ENCODE measurements around the gene B4GALNT4.
"Not testable (repeated sequence)": the region's sequence is repeated elsewhere in the genome, so short reads cannot be mapped to it uniquely, and the experiment has no call there.

Gene B4GALNT4

DNA sequence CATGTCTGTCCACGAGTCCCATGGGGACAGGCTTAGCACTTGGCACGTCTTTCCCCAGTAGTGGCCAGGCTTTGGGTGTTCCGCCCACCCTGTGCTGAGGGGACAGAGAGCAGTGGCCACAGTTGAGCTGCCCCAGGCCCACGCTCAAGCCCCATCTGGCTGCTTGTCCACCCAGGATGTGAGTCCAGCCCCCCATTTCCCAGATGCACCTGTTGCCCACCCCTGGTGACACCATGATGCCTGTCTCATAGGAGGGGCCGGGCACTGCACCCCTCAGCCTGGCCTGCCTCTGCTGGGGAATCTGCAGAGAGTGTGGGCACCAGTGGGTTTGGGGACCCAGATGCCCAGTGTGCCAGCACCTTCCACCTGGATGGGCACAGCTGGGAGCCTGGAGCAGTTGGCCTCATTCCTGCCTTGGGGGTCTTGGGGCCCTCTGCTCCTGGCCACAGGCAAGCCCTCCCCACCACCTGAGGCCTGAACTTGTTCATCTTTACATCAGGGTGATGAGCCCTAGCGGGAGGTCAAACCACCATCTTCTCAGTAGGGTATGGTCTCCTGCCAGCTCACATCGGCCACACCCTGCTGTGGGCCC, 39.8 kb downstream of the B4GALNT4 start:
- no peak for DNase-seq

DNA sequence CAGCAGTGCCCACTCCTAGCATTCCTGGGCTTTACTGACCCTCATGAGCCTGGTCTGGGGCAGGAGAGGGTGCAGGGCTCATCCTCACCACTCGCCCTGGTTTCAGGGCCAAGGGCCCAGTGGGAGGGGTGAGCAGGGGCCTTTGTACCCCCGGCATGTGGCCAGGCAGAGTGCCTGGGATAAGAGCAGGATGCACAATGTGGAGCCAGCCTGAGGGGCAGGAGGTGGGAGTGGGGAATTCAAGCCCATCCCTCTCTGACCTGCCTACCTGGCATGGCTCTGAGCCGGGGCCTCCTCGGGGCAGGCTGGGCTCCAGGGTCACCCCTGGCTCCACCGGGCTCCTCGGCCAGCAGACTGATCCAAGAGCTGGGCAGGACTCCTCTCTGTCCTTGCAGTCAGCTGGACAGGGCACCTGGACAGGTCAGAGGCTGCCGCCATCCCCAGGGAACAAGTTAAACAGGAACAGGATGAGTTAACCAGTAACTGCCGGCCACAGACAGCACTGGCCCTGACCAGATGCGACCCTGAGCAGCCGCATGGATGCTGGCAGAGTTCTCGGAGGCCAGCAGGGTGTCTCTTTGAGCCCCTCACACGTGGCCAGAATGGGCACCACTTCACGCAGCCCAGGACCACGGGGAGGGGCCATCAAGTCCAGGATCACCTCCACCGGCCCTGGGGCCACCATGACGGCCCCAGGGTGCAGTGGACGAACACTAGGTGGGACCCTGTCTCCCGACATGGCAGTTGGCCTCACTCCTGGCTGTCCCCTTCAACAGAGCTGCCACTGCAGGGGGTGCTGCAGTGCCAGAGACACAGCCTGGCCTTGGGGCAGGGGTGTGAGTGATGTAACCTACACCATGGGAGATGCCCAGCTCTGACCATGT, 40.5 kb downstream of the B4GALNT4 start:
- DNase-seq = no peak

DNA sequence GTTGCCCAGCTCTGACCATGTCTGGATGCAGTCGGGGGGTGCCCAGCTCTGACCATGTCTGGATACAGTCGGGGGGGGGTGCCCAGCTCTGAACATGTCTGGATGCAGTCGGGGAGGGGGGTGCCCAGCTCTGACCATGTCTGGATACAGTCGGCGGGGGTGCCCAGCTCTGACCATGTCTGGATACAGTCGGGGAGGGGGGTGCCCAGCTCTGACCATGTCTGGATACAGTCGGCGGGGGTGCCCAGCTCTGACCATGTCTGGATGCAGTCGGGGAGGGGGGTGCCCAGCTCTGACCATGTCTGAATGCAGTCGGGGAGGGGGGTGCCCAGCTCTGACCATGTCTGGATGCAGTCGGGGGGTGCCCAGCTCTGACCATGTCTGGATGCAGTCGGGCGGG, 41.4 kb downstream of the B4GALNT4 start:
- not testable (repeated sequence) for DNase-seq

DNA sequence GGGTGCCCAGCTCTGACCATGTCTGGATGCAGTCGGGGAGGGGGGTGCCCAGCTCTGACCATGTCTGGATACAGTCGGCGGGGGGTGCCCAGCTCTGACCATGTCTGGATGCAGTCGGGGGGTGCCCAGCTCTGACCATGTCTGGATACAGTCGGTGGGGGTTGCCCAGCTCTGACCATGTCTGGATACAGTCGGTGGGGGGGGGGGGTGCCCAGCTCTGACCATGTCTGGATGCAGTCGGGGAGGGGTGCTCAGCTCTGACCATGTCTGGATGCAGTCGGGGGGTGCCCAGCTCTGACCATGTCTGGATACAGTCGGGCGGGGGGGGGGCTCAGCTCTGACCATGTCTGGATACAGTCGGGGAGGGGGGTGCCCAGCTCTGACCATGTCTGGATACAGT, 42.2 kb downstream of the B4GALNT4 start:
- not testable (repeated sequence) for DNase-seq

DNA sequence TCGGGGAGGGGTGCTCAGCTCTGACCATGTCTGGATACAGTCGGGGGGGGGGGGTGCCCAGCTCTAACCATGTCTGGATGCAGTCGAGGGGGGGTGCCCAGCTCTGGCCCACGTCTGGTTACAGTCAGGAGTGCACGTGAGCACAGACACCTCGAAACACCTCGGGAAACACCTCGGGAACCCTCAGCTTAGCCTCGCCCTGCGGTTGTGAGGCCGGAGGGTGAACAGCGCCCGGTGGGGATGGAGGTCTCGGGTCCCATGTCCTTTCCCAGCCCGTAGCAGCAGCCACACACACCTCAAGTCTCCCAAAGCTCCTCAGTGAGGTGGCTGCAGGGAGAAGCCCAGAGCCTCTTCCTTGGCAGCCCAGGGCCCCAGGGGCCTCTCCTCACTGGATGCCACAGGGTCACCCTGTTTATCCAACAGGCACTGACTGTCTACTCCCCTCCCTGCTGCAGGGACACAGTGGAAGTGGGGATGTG, 43.4 kb downstream of the B4GALNT4 start:
- no peak for DNase-seq

DNA sequence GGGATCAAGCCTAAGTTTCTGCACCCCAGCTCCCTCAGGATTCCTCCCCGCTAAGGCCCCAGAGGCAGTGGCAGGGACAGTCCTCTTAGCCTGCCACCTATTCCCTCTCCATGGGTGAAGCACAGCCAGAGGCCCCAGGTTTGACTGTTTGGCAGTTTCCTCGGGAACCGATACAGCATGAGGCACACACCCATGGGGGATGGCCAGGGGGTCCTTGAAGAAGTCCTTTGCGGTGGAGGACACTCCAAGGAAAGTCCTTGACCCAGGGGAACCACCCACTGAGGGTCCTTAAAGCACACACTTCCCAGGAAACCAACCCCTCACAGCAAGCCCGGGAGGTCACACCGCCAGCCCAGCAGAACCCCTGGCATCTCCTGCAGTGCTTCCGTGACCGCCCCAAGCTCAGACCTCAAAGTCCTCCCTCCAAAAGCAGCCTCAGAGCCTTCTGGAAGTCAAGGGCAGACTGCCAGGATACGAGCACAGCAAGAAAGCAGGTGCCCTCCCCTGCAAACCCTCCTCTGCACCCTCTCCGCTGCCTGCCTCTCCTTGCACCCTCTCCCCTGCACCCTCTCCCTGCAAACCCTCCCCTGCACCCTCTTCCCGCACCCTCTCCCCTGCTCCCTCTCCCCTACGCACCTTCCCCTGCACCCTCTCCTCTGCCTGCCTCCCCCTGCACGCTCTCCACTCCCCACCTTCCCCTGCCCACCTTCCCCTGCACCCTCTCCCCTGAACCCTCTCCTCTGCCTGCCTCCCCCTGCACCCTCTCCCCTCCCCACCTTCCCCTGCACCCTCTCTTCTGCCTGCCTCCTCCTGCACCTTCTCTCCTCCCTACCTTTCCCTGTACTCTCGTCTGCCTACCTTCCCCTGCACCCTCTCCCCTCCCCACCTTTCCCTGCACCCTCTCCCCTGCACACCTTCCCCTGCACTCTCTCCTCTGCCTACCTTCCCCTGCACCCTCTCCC, 44.1 kb downstream of the B4GALNT4 start:
- no peak for DNase-seq

DNA sequence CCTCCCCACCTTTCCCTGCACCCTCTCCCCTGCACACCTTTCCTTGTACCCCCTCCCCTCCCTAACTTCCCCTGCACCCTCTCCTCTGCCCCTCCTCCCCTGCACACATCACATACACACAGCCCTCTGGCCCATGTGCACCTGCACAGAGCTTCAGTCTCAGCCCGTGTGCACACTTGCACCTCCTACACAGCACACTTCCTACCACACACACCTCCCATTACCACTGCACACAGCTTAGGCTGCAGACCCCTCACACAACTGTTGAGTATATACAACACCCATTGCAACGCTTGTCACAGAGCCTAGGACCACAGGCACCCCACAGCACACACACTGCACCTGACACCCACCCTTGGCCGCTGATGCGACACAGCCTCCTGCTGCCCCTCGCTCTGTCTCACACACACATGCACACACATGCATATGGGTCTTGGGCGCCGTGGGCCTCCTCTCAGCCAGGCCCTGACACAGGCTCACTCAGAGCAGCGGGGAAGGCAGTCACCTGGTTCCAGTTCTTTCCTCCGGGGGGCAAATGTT, 45.1 kb downstream of the B4GALNT4 start:
- no peak for DNase-seq

DNA sequence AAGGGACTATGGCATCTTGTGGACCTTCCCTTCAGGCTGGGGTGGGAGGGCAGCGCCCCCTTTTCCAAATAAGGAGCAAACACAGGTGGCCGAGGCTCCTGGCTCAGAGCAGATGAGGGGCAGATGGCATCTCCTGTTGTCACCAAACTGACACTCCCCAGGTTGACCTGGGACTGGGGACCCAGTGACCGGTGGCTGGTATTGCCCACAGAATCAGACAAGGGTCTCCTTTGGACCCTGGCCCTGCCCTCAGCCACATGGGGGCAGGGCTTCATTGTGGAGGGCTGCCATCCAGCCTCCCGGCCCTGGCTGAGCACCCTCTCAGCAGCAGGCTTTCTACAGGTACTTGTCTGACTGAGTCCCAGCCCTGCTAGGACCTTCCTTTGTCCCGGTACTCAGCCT, 46.3 kb downstream of the B4GALNT4 start:
- DNase-seq = no peak

DNA sequence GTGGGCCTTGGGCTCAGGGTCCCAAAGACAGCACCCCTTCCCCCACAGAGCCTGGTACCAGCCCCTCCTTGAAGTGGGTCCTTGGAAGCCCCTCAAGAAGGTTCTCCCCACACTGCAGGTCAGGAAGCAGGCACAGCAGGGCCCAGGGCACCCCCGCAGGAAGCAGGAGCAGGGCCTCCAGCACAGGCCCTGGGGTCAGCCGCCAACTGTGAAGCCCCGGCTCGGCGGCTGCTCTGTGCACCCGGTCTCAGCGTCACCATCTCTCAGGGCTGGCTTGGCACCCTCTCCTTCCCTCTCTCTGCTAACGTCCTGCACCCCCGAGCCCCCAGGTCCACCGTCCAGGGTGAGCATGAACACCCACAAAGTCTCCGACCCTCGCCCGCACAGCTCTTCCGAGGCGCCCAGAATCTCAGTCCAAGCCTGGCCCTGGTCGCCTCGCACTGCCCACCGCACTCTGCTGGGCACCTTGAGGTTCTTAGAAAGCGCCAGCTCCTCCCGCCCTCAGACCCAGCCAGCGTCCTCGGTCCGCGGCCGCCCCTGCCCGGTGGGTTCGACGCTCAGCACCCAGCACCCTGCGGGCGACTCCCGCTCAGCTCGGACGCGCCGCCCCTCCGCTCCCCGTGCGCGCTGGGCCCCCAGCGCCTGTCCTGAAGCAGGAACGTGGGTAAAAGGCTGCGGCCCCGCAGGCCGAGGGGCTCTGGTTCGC, 46.9 kb downstream of the B4GALNT4 start:
- DNase-seq = no peak

DNA sequence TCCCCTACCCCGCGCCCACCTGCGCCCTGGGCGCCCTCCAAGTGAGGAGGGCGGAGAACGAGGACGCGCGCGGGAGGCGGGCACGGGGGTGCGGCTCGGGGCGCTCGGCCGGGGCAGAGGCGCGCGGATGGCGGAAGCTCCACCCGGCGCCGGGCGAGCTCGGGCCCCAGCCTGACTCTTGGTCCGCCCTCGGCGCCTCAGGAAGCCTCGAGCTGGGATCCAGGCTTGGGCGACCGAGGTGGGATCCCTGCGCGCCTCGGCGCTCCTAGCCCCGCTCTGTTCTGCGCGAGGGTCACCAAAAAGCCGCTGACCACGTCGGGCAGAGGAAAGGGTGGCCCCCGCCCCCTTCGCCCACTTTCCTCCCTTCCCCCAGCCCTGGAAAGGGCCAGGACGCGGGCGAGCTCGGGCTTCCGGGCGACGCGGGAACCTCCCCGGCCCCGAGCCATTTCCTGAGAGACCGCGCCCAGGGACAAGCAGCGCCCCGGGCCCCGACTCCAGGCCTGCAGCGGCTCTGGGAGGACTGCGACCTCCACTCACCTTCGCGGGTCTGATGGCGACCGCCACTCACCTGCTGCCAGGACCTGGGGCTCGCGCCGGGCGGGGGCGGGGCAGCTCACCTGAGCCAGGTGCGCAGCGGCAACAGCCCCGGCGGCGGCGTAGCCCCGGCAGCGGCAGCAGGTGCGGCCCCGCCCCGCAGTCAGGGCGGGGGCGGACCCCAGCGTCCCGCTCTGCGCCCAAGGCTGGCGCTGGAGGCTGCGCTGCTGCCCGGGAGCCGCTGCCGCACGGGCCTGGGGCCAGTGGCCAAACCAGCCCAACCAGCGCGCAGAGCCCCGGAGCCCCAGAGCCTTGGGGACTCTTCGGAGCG, 47.7 kb downstream of the B4GALNT4 start:
- peak; percentile 59 for DNase-seq

DNA sequence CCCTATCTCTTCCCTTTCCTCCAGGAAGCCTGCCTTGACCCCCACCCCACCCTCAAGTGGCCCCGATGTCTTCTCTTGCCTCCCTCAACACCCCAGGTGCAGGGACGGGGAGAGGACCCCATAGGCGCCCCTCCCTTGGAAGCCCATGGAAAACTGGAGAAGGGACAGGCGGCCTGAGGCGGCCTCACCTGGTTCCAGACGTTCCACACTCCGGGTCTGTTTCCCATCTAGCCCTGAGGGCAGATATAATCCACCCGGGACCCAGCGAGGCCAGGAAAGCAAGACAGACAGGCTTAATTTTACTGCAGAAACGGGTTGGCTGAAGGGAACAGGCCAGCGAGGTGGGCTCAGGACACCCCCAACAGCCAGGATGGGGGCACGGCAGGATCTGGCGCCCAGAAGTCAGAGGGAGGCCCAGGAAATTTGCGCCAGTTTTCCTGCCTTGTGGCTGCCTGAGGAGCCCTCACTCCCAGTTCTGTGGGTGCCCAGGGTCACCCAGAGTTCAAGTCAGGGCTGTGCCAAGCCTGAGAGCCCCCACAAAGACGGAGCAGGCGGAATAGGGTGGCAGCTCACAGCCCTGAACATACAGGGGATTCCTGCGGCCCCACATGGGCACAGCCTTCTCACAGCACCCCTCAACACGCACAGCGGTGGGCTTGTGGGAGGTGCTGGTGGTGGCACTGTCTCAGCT, 48.5 kb downstream of the B4GALNT4 start:
- no peak for DNase-seq

DNA sequence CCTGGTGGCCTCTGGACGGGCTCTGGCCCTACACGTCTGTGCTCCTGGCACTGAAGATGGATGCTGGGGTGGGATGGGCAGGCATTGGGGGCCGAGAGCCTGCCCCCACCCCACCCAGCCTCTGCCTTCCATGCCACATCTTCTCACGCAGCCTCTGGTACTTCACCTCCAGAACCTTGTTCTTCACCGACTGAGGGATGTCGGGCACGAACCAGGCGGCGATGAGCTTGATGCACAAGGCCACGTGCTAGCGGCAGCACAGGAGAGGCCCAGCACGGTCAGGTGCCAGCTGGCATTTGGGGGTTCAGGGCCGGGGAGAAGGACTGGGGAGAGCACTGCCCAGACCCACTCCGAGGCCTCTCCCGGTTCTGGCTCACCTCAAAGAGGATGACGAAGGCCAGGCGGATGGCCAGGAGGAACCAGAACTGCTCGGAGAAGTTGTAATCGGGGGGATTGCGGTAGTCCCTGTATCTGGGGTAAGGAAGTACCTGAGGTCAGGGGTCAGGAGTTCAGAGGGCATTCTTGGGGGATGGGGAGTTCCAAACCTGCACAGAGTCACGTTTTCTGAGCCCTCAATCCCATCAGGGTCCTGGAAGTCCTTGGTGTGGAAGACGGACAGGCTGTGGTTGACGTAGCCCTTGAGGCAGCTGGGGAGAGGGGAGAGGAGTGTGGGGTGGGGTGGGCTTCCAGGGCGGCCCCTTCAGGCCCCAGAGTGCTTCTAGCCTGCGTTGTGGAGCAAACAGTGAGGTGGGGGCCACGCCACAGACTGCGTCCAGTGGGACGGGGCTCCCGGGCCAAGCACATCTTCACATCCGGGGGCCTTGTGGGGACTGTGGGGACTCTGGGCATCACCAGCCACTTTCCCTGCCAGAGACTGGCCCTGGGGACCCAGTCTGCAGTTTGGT, 49.3 kb downstream of the B4GALNT4 start:
- no peak for DNase-seq

DNA sequence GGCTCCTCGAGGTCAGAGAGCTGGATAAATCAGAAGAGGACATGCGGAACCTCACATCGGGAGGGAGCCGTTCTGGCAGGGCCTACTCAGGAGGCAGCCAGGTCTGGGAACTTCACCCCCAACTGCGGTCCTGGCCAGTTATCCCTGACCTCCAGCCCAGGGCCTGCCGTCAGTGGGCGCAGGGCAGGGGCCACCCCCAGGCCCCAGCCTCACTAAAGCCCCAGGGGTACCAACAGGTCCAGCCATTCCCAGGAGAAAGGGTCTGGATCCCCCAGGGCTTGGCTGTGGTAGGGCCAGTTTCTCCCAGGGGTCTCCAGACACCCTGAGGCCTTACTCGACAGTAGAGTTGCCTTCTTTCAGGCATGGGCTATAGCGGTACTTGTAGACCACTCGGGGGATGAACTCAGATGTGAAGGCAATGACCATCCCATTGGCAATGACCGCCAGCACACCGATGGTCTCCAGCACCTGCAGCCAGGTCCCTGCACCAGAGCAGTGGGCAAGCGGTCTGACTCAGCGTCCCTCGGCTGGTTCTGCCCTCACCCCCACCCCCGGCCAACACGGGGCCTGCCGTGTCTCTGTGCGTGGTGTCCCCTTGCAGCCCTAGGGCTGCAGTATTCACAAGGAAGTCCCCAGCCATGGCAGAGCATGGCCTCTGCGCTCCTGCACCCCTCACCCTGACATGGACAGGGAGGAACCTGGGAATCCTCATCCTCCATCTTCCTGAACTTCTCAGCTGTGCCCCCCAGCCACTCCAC, 50.1 kb downstream of the B4GALNT4 start:
- DNase-seq = no peak

DNA sequence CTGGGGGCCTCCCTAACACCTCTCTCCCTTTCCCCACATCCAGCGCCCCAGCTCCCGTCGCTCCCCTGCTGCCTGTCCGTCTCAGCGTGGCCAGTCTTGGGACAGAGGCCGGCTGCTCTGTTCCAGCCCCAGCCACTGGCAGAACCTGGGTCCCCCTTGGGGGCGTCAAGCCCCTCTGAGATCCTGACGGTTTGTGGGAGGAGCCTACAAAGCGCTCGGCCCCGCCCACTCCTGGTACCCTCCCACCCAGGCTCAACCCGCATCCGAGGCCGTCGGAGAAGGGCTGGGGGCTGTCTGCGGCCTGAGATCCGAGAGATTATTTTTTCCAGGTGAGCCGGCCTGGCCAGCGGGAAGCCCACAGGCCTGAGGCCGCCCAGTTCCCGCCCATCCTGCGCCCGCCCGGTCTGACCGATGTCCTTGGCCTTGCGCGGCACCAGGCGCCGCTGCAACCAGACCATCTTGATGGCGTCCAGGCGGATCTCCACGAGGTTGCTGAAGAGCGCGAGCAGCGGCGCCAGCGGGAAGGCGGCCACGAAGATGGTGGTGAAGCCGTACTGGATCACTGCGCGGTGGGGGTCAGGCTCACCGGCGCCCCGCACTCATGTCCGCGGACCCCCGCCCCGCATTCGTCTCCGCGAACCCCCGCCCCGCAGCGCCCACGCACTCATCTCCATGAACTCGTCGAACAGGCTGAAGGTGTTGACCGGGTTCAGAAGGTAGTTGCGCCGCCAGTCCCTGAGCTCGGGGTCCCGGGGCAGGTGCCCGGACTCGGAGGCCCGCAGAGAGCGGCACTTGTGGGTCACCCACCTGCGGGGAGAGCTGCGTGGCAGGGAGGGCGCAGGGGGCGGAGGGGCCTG, 51.0 kb downstream of the B4GALNT4 start:
- DNase-seq = no peak

DNA sequence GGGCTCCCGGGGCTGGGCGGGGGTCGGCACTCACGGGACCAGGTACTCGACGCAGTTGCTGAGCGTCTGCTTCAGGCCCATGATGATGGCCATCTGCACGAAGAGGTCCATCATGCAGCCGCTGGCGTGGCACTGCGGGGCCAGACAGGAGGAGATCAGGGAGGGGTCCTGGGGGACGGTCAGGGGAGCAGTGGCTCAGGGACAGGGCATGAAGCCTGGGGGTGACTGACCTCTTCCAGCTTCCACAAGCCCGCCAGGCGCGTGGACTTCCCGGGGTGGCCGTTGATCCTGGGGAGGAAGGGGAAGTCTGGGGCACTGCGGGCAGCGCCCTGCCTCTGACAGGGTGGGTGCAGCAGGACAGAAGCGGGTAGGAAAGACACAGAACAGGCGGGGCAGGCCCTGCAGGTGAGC, 51.6 kb downstream of the B4GALNT4 start:
- DNase-seq = no peak

DNA sequence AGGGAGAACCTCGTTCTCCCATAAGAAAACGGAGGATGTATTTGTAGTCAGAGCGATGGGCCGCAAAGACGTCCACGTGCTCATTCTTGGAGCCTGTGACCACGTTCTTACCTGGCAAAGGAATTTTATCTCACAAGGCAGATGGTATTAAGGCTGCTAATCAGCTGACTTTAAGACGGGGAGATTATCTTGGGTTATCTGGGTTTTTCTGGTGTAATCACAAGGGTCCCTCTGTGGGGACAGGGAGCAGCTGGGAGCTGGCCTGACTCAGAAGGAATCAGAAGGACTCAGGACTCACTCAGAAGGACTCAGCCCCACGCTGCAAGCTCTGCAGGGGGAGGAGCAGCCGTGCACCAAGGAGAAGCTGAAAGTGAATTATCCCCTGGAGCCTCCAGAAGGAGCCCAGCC, 53.0 kb downstream of the B4GALNT4 start:
- DNase-seq = no peak

DNA sequence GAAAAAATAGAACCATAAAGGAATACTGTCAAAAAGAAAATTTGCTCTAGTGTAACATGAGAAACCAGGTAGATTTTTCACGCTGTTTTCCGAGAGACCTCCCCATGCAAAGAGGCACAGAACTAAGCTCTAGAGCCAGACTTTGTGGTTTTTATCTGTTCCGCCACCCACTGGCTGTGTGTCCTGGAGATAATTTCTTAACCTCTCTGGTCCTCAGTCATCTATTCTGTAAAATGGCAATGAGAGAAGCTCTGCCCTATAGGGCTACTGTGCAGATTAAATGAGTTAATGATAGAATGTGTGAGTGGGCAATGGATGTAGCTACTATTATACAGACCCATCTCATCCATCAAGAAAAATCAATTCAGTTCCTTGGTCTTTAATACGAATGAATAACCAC, 54.9 kb downstream of the B4GALNT4 start:
- DNase-seq = no peak

DNA sequence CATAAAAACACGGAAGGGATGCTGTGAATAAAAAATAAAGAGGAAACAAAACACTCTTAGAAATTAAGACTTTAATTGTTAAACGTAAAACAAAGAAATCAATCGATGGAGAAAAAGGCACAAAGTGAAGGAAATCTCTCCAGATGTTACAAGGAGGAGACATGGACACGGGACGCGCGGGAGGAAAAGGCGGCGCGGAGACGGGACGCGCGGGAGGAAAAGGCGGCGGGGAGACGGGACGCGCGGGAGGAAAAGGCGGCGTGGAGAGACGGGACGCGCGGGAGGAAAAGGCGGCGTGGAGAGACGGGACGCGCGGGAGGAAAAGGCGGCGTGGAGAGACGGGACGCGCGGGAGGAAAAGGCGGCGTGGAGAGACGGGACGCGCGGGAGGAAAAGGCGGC, 55.5 kb downstream of the B4GALNT4 start:
- DNase-seq = not testable (repeated sequence)
